GM12891 (cell line): ENCODE data around the gene IRF1.

Source experiments
- PAX5 ChIP-seq: IDR thresholded peaks from 2 replicates; pipeline ENCODE4 v1.6.1; 2011; ENCODE audit warnings: low read length, moderate library complexity, mild to moderate bottlenecking; ENCODE audit not compliant: insufficient read depth, severe bottlenecking
- POLR2A ChIP-seq: IDR thresholded peaks from 2 replicates; pipeline ENCODE4 v1.6.1; 2011; ENCODE audit warnings: low read depth, low read length, control low read depth
- POLR2AphosphoS5 ChIP-seq: IDR thresholded peaks from 2 replicates; pipeline ENCODE4 v1.6.1; 2011; ENCODE audit warnings: low read depth, low read length, control low read depth
- POU2F2 ChIP-seq: IDR thresholded peaks from 2 replicates; pipeline ENCODE4 v1.6.1; 2011; ENCODE audit warnings: low read depth, mild to moderate bottlenecking, control low read depth, low read length, moderate library complexity
- SPI1 ChIP-seq: IDR thresholded peaks from 2 replicates; pipeline ENCODE4 v1.6.1; 2011; ENCODE audit warnings: low read depth, low read length, control low read depth
- TAF1 ChIP-seq: IDR thresholded peaks from 2 replicates; pipeline ENCODE4 v1.6.1; 2011; ENCODE audit warnings: low read depth, low read length, control low read depth

GRCh38 chr5:132462333-132462732 lies 28.2 kb downstream of the IRF1 start:
- TF ChIP-seq POLR2A: no peak
- no peak for TF ChIP-seq TAF1
- TF ChIP-seq POU2F2: no peak
- TF ChIP-seq PAX5: no peak
- no peak for TF ChIP-seq SPI1
- no peak for TF ChIP-seq POLR2AphosphoS5
